HG03342 (cell line): ENCODE data around the gene OR10H5.
"Not testable (repeated sequence)": the region's sequence is repeated elsewhere in the genome, so short reads cannot be mapped to it uniquely, and the experiment has no call there.

ENCODE experiments used
- ATAC-seq: cut with Tn5 transposase; IDR thresholded peaks from one replicate; pipeline ENCODE4 v1.9.1; 2021; ENCODE audit warnings: mild to moderate bottlenecking, moderate library complexity; ENCODE audit not compliant: unreplicated experiment

OR10H5 gene, protein sequence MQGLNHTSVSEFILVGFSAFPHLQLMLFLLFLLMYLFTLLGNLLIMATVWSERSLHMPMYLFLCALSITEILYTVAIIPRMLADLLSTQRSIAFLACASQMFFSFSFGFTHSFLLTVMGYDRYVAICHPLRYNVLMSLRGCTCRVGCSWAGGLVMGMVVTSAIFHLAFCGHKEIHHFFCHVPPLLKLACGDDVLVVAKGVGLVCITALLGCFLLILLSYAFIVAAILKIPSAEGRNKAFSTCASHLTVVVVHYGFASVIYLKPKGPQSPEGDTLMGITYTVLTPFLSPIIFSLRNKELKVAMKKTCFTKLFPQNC

DNA sequence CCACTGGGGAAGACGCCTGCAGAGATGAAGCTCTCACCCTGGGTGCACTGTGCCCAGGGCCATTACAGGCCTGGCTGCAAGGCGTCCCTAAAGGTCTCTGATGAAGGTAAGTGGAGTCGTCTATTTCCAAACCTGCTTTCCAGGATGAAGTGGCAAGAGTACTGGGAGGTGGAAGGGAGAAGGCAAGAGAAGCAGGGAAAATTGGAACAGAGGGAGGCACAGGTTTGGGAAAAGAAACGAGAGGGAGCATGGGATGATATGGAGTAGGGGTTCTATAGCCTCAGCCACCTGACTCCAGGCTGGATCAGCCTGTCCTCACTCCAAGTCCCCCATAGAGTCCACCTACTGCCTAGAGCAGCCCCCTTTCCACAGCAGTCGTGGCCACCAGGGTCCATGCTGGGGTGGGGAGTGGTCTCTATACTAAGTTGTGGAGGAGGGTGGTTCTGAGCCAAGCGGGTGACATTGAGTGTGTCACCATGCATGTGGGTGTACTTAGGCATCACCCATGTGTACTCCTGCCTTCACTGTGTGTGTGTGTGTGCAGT lies at the start of gene OR10H5:
TSS of gene OR10H5 (plus strand) at position 51 of the 545 bp plus-strand sequence. CDS start 6,388 bp downstream, outside the sequence.
- ATAC-seq: no peak

GRCh38 chr19:15737722-15738121 lies 49.7 kb upstream of the OR10H5 start, which contains the start of gene OR10H3:
Gene OR10H3, plus strand, starts transcription at chr19:15737985. Its CDS starts 3,408 bp downstream, at chr19:15741393.
- ATAC-seq: no peak

DNA sequence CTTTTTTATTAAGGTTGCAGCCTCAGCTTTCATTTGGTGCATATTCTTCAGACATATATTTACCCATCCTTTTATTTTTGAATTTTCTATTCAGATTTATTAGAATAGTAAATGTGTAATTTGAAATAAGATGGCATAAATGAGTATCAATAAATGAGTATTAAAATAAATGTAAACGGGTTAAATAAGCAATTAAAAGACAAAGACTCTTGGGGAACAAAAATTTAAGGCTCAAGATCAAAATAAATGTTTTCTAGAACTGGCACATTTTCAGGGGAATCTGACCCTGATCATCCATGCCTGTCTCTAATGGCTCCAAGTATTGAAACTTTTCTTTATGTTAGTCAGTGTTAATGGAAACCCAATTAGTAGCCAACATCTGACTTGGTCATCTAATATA lies 46.7 kb upstream of the OR10H5 start:
- ATAC-seq: no peak

DNA sequence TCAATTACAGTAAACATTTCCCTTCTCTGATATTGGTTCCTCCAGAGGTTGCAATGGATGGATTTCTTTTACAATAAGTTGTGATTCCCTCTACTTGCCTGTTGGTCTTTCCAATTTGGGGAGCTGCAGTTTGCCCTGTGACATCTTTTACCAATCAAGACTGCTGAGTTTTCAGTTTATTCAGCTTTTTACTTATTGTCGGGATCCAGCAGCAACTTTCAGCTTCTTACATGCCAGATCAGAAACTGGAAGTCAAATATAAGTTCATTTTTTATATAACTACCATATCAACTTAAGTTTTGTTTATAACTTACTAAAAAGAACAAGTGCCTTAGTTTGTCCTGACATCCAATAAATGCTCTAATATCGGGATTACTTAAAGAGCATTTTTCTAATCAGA lies 39.2 kb upstream of the OR10H5 start:
- ATAC-seq: no peak

GRCh38 chr19:15758379-15758778 lies 29.1 kb upstream of the OR10H5 start:
- ATAC-seq: no peak

DNA sequence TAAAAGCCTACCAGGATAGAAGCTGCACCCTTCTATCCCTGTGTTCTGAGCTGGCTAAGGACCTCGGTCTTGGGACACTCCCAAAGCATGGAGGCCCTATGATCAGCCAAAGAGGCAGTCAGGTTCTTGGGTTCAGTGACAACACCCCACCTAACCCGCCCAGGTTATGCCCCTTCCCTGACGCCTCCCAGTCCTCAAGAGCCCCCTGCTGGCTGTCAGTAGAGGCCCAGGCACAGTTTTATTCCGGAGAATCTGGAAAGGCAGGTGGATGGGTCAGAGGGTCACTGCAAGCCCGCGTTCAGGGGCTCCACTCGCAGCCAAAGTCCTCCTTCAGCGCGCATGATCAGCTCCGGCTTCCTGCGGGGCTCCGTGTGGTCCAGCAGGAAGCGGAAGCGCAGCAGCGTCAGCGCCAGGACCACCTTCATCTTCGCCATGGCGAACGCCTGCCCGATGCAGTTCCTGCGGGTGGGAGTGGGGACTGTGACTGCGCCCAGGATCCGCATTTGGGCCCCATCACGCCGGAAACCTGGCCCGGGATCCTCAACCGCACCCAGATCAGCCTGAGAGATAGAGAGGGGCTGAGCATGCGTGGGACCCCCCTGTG lies 27.4 kb upstream of the OR10H5 start:
- ATAC-seq: no peak

DNA sequence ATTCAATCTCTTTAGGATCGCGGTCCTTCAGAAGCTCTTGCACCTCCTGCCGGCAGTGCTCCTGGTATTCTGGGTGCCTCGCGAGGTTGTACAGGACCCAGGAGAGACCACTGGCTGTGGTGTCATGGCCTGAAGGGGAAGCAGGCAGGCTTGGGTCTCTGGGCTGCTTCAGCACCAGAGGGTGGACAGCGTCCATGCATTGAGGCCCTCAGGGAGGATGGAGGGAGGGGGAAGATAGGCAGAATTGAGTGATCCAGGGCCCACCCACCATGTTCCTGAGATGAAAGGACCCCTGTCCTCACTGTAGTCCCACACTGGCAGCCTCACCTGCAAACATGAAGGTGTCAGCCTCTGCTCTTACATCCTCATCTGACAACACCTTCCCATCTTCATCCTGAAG lies 17.9 kb upstream of the OR10H5 start:
- ATAC-seq: no peak

DNA sequence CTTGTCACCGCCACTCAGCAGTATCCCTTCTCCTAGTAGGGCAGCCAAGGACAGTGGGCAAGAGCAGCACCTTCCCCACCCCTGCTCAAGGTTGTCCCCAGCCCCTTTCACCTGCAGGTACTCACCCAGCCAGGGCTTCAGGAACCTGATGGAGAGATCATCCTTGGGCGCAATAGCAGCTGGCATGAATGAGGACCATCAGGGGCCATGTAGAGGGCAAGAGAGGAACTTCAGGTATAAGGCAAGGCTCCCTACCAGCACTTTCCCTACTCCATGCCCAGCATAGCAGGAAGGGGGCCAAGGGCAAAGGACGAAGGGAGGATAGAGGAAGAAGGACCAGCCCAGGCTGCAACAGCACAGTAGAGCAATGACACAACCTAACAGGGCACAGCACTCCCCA lies 13.3 kb upstream of the OR10H5 start:
- not testable (repeated sequence) for ATAC-seq

GRCh38 chr19:15775249-15775648 lies 12.2 kb upstream of the OR10H5 start:
- no peak for ATAC-seq

DNA sequence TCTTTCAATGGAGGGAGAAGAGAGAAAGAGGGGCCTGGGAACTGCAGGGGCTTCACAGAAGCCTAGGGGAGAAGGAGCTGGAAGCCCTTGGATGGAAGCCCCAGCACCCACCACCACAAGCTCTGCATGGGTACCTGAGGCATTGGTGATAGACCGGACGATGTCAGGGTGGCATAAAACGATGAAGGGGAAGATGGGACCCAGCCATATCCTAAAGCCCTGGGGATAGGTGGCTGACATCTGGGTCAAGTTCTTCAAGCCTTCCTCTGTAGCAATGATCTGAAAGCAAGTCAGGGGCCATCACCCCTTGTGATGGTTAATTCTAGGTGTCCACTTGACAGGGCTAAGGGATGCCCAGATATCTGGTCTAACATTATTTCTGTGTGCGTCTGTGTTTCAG lies 11.2 kb upstream of the OR10H5 start:
- no peak for ATAC-seq

DNA sequence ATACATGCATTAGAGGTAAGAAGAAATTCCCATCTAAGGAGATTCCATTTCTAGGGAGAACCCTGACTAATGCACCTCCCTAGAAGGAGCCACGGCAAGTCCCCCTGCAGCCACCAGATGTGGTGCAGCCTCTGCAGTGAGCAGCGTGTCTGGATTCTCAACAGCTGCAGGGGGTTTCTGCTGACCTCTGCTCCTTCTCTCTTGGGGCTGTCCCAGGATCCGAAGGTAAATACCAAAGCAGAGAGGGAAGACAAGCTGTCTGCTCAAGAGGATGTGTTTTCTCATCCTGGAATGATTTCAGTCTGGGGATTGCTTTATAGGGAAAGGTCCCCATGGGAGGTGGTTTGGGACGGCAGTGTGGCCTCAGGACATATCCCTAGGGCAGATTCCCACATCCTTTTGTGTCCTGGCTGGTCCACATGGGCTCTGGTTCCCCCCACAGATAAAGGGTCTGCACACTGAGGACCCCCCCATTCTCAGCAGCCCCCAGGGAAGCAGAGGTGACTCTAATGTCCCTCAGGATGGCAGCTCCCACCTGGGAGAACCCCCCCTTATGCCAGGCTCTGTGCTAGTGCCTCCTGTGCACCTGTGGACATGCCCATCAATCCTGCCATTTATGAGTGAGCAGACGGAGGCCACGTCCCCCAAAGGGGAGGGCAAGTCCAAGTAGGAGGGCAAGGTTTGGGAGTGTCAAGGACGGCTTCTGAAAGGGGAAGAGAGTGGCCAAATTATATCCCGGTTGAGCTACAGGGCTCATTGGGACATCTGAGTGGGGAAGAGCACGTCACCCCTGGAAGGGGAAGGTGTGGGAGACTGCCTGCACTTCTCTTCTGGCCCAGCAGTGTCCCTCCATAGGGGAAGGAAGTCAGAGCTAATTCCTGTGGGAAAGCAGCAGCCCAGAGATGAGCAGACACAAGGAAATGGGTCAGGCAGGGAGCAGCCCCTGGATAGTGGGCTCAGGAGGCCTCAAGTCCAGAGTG lies 10.2 kb upstream of the OR10H5 start:
- ATAC-seq: no peak

DNA sequence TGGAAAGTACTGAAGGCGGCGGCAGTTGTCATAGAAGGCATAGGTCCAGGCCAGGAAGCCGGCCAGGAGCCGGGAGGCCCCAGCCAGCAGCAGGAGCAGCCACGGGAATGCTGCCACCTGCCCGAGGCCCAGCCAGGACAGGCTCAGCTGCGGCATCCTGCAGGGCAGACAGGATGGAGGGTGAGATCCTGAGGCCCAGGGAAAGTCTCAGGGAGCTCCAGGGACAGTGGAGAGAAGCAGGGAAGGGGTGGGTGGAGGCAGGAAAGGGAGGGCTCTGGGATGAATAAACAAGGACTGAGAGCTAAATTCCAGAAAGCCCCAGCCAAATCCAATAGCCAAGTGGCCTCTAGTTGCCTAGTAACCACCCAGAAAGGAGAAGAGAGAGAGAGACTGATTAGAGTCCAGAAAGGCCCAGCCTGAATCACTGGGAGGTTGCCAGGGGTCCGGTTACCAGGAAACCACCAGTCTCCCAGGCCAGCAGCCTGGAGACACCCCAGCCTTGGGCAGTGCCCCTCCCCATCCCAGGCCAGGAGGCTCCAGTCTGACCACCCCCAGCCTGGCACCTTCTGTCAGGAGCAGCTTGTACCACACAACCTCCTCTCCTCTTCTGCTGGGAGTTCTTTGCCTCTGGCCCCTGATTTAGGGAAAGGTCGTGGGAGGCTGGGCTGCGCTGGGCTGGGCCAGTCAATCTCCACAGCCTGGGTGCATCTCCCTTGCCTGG lies 7.5 kb upstream of the OR10H5 start:
- no peak for ATAC-seq

- no peak for ATAC-seq
Observed at GRCh38 chr19:15780610-15781418, 6.6 kb upstream of the OR10H5 start.

- no peak for ATAC-seq
Observed at GRCh38 chr19:15781661-15782060, 5.8 kb upstream of the OR10H5 start.

DNA sequence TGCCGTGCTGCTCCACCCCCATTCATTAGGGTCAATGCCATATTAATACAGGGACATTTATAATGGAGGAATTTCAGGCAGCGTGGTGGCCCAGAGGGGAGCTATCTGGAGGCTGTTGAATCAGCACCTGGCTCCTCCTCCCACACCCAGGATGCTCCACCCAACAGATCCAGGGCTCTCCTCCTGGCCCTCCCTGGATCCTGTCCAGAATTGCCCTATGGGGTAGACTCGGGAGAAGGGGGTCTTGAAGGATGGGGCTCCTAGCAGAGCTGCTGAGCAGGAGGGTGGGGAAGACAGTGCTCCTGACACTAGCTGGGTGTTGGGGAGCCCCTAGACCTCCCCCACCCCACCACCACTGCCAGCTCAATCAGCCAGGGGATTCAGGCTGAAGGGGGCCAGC lies 5.2 kb upstream of the OR10H5 start:
- no peak for ATAC-seq

DNA sequence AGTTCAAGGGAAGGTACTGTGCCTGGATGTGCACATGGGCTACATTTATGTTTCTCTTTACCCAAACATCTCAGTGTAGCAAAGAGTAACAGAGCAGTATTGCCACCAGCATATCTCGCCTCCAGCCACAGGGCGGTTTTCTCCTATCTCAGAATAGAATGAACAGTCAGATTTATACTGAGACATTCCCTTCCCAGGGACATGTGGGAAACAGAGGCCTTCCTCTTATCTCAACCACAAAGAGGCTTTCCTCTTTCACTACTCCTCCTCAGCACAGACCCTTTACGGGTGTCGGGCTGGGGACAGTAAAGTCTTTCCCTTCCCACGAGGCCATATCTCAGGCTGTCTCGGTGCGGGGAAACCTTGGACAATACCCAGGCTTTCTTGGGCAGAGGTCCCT lies 4.6 kb upstream of the OR10H5 start:
- ATAC-seq: not testable (repeated sequence)

- ATAC-seq: no peak
Observed at GRCh38 chr19:15788594-15789270, 1.3 kb downstream of the OR10H5 start.

- no peak for ATAC-seq
Observed at GRCh38 chr19:15790096-15790495, 2.6 kb downstream of the OR10H5 start.

DNA sequence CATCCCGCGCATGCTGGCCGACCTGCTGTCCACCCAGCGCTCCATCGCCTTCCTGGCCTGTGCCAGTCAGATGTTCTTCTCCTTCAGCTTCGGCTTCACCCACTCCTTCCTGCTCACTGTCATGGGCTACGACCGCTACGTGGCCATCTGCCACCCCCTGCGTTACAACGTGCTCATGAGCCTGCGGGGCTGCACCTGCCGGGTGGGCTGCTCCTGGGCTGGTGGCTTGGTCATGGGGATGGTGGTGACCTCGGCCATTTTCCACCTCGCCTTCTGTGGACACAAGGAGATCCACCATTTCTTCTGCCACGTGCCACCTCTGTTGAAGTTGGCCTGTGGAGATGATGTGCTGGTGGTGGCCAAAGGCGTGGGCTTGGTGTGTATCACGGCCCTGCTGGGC lies 6.8 kb downstream of the OR10H5 start:
- ATAC-seq: not testable (repeated sequence)
